T-helper 2 cell treated with Interferon-gamma antibody and Interleukin-4, amounts not matched to agents 100 ng/mL and 5 ng/mL, for 36 hours (primary cell): ENCODE data around the gene GBF1. TPM values are rescaled to one million over a fixed set of nuclear protein-coding genes. Genes with fewer than 3 reads are reported as not detected.

Experiments used
- intact Hi-C: fragments of 100-400 bp; cut with micrococcal nuclease; formaldehyde crosslinking; loops from one replicate; pipeline ENCODE4 v1.15.1; 2023
- total RNA-seq: library from RNA; stranded (reverse); gene quantifications from 2 replicates; pipeline ENCODE4 v1.2.3, GENCODE V29; 2022

Gene GBF1
- total RNA-seq, 1 donor from 2014 or later: 51.5 TPM

GRCh38 chr10:102341038-102341688 lies 95.8 kb downstream of the GBF1 start:
- intact Hi-C loops: no loop called here

GRCh38 chr10:102342458-102342857 lies 97.1 kb downstream of the GBF1 start:
- intact Hi-C loops: no loop called here

GRCh38 chr10:102342958-102343357 lies 97.6 kb downstream of the GBF1 start:
- intact Hi-C loops: no loop called here

- intact Hi-C loops: no loop called here
Observed at GRCh38 chr10:102344067-102344466, 98.7 kb downstream of the GBF1 start.

- intact Hi-C loops: loop anchor here (1.0 kb wide), 1 partner anchor 116 kb away; no protein-coding TSS in a partner anchor
Observed at GRCh38 chr10:102347236-102347828, 102.0 kb downstream of the GBF1 start.

GRCh38 chr10:102352066-102352715 lies 106.9 kb downstream of the GBF1 start:
- intact Hi-C loops: loop anchor here (1.0 to 5.0 kb wide), 3 partner anchors 105 to 183 kb away; partner anchors contain the start of gene GBF1

- intact Hi-C loops: loop anchor here (5.0 kb wide), 1 partner anchor 107 kb away; the partner anchor contains the start of gene GBF1
Observed at GRCh38 chr10:102354451-102354850, 109.1 kb downstream of the GBF1 start.

- intact Hi-C loops: no loop called here
Observed at GRCh38 chr10:102358712-102359382, 113.5 kb downstream of the GBF1 start.

- intact Hi-C loops: no loop called here
Observed at GRCh38 chr10:102367441-102367840, 122.1 kb downstream of the GBF1 start.

- intact Hi-C loops: no loop called here
Observed at GRCh38 chr10:102368077-102368476, 122.7 kb downstream of the GBF1 start.

- intact Hi-C loops: no loop called here
Observed at GRCh38 chr10:102371295-102371694, 126.0 kb downstream of the GBF1 start.

GRCh38 chr10:102375250-102375649 lies 129.9 kb downstream of the GBF1 start:
- intact Hi-C loops: no loop called here

- intact Hi-C loops: no loop called here
Observed at GRCh38 chr10:102375867-102376266, 130.5 kb downstream of the GBF1 start.

- intact Hi-C loops: no loop called here
Observed at GRCh38 chr10:102376901-102377300, 131.6 kb downstream of the GBF1 start.

- intact Hi-C loops: no loop called here
Observed at GRCh38 chr10:102379383-102379782, 134.1 kb downstream of the GBF1 start.

- intact Hi-C loops: no loop called here
Observed at GRCh38 chr10:102381983-102382382, 136.7 kb downstream of the GBF1 start.

GRCh38 chr10:102382871-102383270 lies 137.5 kb downstream of the GBF1 start:
- intact Hi-C loops: no loop called here

GRCh38 chr10:102384053-102384452 lies 138.7 kb downstream of the GBF1 start:
- intact Hi-C loops: no loop called here

GRCh38 chr10:102384606-102385429 lies 139.5 kb downstream of the GBF1 start:
- intact Hi-C loops: no loop called here

- intact Hi-C loops: loop anchor here (10.0 kb wide), 1 partner anchor 555 kb away; no protein-coding TSS in a partner anchor
Observed at GRCh38 chr10:102389894-102390293, 144.6 kb downstream of the GBF1 start.

GRCh38 chr10:102392306-102392705 lies 147.0 kb downstream of the GBF1 start:
- intact Hi-C loops: loop anchor here (10.0 kb wide), 1 partner anchor 558 kb away; no protein-coding TSS in a partner anchor
